Activated T-helper 1 cell treated with anti-CD3 and anti-CD28 coated beads, Interleukin-12 subunit alpha, Interleukin-12 subunit beta, Interleukin-2, Interleukin-4 antibody, amounts not matched to agents 30 ng/mL and 10 ng/mL and 1 ng/mL, durations not matched to agents 14 hours and 24 hours and 36 hours (primary cell): ENCODE results near the gene IL13. TPM values are rescaled to one million over a fixed set of nuclear protein-coding genes. Genes with fewer than 3 reads are reported as not detected.

Experiments used
- DNase-seq: peaks from one replicate; pipeline ENCODE4 v3.0.0; 2021; ENCODE audit warnings: low spot score
- H3K27ac Mint-ChIP-seq: one replicate; pipeline ENCODE4 v1.8.0; 2021; ENCODE audit warnings: mild to moderate bottlenecking, mixed read lengths
- H3K27me3 Mint-ChIP-seq: one replicate; pipeline ENCODE4 v1.8.0; 2022; ENCODE audit warnings: mild to moderate bottlenecking, moderate library complexity, mixed read lengths; ENCODE audit not compliant: insufficient read depth
- H3K36me3 Mint-ChIP-seq: one replicate; pipeline ENCODE4 v1.8.0; 2021; ENCODE audit warnings: low read depth, mixed read lengths
- H3K4me1 Mint-ChIP-seq: one replicate; pipeline ENCODE4 v1.8.0; 2021; ENCODE audit warnings: low read depth, mixed read lengths
- H3K4me3 Mint-ChIP-seq: one replicate; pipeline ENCODE4 v1.8.0; 2021; ENCODE audit warnings: mild to moderate bottlenecking, moderate library complexity, mixed read lengths
- H3K9me3 Mint-ChIP-seq: one replicate; pipeline ENCODE4 v1.8.0; 2021; ENCODE audit warnings: mixed read lengths
- intact Hi-C: fragments of 100-400 bp; cut with micrococcal nuclease; formaldehyde crosslinking; loops from one replicate; pipeline ENCODE4 v1.15.1; 2024
- total RNA-seq: library from RNA; stranded (reverse); gene quantifications from 2 replicates; pipeline ENCODE4 v1.2.3, GENCODE V29; 2022

The IL13 gene
- total RNA-seq, 1 donor from 2014 or later, result 308 TPM

GRCh38 chr5:132641241-132641723 lies 16.7 kb upstream of the IL13 start:
- peaks cover 64% of the 10 kb centered on the region for H3K36me3 Mint-ChIP-seq
- no peaks in the 10 kb centered on the region for H3K9me3 Mint-ChIP-seq
- peak overlapping the region; percentile 32 for H3K4me3 Mint-ChIP-seq
- intact Hi-C loops, result loop anchor here (1.0 to 2.0 kb wide), 9 partner anchors 11 to 116 kb away; partner anchors contain the start of genes IL13 and RAD50
- peak overlapping the region; percentile 86 for H3K27ac Mint-ChIP-seq
- H3K4me1 Mint-ChIP-seq, result peaks cover 68% of the 10 kb centered on the region
- no peak for DNase-seq
- H3K27me3 Mint-ChIP-seq, result no peaks in the 10 kb centered on the region

- no peaks in the 10 kb centered on the region for H3K9me3 Mint-ChIP-seq
- H3K4me3 Mint-ChIP-seq, result peak overlapping the region; percentile 11
- intact Hi-C loops, result loop anchor here (1.0 to 2.0 kb wide), 9 partner anchors 10 to 117 kb away; partner anchors contain the start of genes IL13 and RAD50
- DNase-seq, result no peak
- no peaks in the 10 kb centered on the region for H3K27me3 Mint-ChIP-seq
- H3K4me1 Mint-ChIP-seq, result peaks cover 68% of the 10 kb centered on the region
- H3K36me3 Mint-ChIP-seq, result peaks cover 65% of the 10 kb centered on the region
- H3K27ac Mint-ChIP-seq, result peak overlapping the region; percentile 86
Observed at GRCh38 chr5:132641841-132642240, 16.1 kb upstream of the IL13 start.

- Mint-ChIP-seq H3K36me3 (peaks cover 58% of the 10 kb centered on the region), H3K9me3 (peaks cover 12% of the 10 kb centered on the region), H3K27me3 (no peaks in the 10 kb centered on the region), H3K4me3 (no peak overlapping the region), H3K27ac (no peak overlapping the region), H3K4me1 (peaks cover 56% of the 10 kb centered on the region)
- DNase-seq, result no peak
- intact Hi-C loops, result no loop called here
Observed at GRCh38 chr5:132644177-132644576, 13.8 kb upstream of the IL13 start.

DNA sequence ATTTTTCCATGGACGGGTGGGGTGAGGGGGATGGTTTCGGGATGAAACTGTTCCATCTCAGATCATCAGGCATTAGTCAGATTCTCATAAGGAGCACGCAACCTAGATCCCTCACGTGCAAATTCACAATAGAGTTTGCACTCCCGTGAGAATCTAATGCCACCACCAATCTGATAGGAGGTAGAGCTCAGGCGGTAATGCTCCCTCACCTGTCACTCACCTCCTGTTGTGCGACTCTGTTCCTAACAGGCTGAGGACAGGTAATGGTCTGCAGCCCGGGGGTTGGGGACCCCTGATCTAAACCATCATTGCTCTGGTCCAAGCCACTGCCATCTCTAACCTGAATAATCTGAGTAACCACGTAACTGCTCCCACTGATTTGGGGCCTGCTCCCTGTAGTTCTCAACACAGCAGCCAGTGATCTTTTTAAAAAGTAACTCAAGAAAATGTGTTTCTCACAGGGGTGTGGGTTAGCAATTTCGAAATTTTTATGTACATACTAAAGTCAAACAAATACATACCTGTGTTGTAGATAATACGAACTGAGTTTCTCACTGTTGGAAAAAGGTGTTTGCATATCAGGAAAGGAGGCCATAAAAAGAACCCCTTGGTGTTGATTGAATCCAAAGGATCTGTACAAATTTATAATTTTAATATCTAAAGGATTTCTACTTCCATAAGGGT lies 11.2 kb upstream of the IL13 start:
- intact Hi-C loops, result no loop called here
- Mint-ChIP-seq H3K36me3 (peaks cover 43% of the 10 kb centered on the region), H3K27me3 (no peaks in the 10 kb centered on the region), H3K4me1 (peaks cover 31% of the 10 kb centered on the region), H3K4me3 (no peak overlapping the region), H3K9me3 (peaks cover 19% of the 10 kb centered on the region), H3K27ac (no peak overlapping the region)
- no peak for DNase-seq

- DNase-seq, result no peak
- intact Hi-C loops, result no loop called here
- Mint-ChIP-seq H3K27ac (no peak overlapping the region), H3K27me3 (no peaks in the 10 kb centered on the region), H3K4me3 (no peak overlapping the region), H3K36me3 (peaks cover 39% of the 10 kb centered on the region), H3K9me3 (peaks cover 24% of the 10 kb centered on the region), H3K4me1 (peaks cover 28% of the 10 kb centered on the region)
Observed at GRCh38 chr5:132647473-132647872, 10.5 kb upstream of the IL13 start.

DNA sequence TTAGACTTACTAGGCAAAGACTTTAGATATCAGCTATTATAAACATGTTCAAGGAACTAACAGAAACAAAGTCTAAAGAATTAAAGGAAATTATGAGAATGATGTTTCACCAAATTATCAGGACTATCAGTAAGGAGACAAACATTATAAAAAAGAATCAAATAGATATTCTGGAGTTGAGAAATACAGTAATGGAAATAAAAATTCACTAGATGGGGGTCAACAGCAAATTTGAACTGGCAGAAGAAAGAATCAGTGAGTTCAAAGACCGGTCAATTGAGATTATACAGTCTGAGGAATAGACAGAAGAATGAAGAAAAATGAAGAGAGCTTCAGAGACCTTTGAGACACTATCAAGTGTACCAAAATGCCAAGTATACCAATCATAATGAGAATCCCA lies 9.6 kb upstream of the IL13 start:
- peak overlapping the region; percentile 0 for H3K27ac Mint-ChIP-seq
- H3K36me3 Mint-ChIP-seq, result peaks cover 30% of the 10 kb centered on the region
- no peak for DNase-seq
- H3K4me1 Mint-ChIP-seq, result peaks cover 21% of the 10 kb centered on the region
- peaks cover under 1% of the 10 kb centered on the region for H3K27me3 Mint-ChIP-seq
- H3K4me3 Mint-ChIP-seq, result no peak overlapping the region
- intact Hi-C loops, result no loop called here
- peaks cover 24% of the 10 kb centered on the region for H3K9me3 Mint-ChIP-seq

DNA sequence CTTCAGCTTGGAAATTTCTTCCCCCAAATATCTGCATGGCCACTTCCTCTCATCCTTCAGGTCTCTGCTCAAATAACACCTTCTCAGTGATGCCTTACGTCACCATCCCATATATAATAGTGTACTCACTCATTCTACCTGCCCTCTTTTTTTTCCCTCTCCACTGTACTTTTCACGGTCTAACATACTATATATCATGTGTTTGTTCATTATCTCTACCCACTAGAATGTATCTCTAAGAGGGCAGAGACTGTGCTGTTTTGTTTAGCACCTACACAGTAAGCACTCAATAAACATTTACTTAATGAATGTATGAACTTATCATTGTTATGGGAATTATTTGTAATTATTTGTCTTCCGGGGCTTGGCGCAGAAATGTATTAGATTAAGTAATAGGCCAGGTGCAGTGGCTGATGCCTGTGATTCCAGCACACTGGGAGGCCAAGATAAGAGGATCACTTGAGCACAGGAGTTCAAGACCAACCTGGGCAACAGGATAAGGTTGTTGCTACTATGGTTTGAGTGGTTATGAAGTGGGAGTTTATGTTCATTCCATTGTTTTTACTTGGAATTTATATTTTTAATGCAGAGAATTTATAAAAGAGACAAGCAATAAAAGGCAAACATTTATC lies 6.0 kb upstream of the IL13 start:
- Mint-ChIP-seq H3K36me3 (peaks cover 12% of the 10 kb centered on the region), H3K9me3 (peaks cover 24% of the 10 kb centered on the region), H3K27ac (no peak overlapping the region), H3K27me3 (peaks cover 18% of the 10 kb centered on the region), H3K4me3 (no peak overlapping the region), H3K4me1 (peaks cover 37% of the 10 kb centered on the region)
- intact Hi-C loops, result loop anchor here (1.0 kb wide), 1 partner anchor 11 kb away; no protein-coding TSS in a partner anchor
- no peak for DNase-seq

DNA sequence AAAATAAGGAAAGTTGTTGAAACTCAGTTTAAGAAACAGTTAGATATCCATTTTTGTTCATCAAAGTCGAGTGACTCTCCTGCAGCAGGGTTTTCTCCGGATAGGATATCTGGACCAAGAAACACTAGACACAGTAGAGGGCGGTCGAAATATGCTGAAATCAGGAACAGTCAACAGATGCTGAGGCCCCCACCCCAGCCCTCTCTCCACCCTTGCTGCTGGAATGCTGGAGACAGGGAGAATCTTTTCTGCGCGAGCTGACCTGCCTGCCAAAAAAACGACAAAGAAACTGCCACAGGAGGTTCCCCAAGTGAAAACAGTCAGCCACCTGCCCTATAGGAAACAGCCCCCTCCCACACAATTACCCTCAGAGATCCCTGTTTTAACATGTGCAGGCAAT lies 4.3 kb upstream of the IL13 start:
- H3K27ac Mint-ChIP-seq, result no peak overlapping the region
- H3K9me3 Mint-ChIP-seq, result peaks cover 14% of the 10 kb centered on the region
- peaks cover 19% of the 10 kb centered on the region for H3K27me3 Mint-ChIP-seq
- H3K4me3 Mint-ChIP-seq, result peak overlapping the region; percentile 21
- peaks cover 47% of the 10 kb centered on the region for H3K4me1 Mint-ChIP-seq
- no peak for DNase-seq
- intact Hi-C loops, result no loop called here
- peaks cover 4% of the 10 kb centered on the region for H3K36me3 Mint-ChIP-seq

GRCh38 chr5:132655821-132656773 lies 1.9 kb upstream of the IL13 start:
- peak overlapping the region; percentile 87 for H3K27ac Mint-ChIP-seq

GRCh38 chr5:132656774-132657355 lies 1.1 kb upstream of the IL13 start:
- H3K27me3 Mint-ChIP-seq, result peaks cover 19% of the 10 kb centered on the region
- peaks cover 4% of the 10 kb centered on the region for H3K9me3 Mint-ChIP-seq
- peaks cover 77% of the 10 kb centered on the region for H3K4me1 Mint-ChIP-seq
- peak overlapping the region; percentile 76 for H3K4me3 Mint-ChIP-seq
- peak overlapping the region; percentile 87 for H3K27ac Mint-ChIP-seq
- peaks cover under 1% of the 10 kb centered on the region for H3K36me3 Mint-ChIP-seq
- intact Hi-C loops, result loop anchor here (5.0 kb wide), 1 partner anchor 130 kb away; no protein-coding TSS in a partner anchor
- DNase-seq, result no peak

More at GRCh38 chr5:132655821-132656773, 1.9 kb upstream of the IL13 start:
- peak overlapping the region; percentile 76 for H3K4me3 Mint-ChIP-seq
- peaks cover 71% of the 10 kb centered on the region for H3K4me1 Mint-ChIP-seq
- no peak for DNase-seq
- H3K27me3 Mint-ChIP-seq, result peaks cover 19% of the 10 kb centered on the region
- H3K36me3 Mint-ChIP-seq, result peaks cover 2% of the 10 kb centered on the region
- intact Hi-C loops, result loop anchor here (5.0 kb wide), 1 partner anchor 129 kb away; no protein-coding TSS in a partner anchor
- H3K9me3 Mint-ChIP-seq, result peaks cover 5% of the 10 kb centered on the region

DNA sequence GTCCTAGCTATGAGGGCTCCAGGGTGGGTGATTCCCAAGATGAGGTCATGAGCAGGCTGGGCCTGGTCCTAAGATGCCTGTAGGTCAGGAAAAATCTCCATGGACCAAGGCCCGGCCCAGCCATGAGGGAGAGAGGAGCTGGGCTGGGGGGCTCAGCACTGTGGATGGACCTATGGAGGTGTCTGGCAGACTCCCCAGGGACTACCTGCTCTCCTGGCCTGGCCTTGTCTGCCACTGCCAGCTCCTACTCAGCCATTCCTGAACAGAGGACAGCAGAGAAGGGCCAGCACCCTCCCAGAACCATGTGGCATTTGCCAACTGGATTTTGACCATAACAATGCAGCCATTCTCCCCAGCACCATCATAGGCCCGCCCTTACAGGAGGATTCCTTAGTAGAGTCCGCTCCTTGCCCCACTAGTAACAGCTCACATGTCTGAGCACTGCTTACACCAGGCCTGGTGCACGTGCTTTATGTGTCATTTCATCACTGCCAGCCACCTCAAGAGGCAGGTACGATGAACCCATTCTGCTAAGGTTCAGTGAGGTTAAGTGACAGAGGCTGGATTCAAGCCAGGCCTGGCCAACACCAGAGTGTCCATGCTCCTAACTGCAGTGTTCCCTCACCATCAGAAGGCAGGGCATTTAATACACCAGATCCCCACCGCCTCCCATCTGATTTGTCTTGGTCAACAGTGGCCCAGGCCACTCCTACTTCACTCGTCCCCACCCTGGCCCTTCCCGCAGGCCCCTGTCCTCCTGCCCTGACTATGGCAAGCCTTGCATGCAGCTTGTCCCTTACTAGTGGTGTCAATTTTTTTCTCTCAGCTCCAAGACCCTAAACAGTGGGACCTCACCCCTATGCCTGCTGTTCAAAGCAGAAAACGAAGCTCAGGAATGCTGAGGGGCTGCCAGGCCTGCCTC lies 669 bp downstream of the IL13 start:
- peak overlapping the region; percentile 87 for H3K27ac Mint-ChIP-seq
- H3K4me1 Mint-ChIP-seq, result peaks cover 87% of the 10 kb centered on the region

More for the DNA sequence above, 669 bp downstream of the IL13 start:
- intact Hi-C loops, result loop anchor here (1.0 to 5.0 kb wide), 3 partner anchors 17 to 131 kb away; no protein-coding TSS in a partner anchor
- peak overlapping the region; percentile 76 for H3K4me3 Mint-ChIP-seq
- H3K9me3 Mint-ChIP-seq, result no peaks in the 10 kb centered on the region
- no peak for DNase-seq
- no peaks in the 10 kb centered on the region for H3K36me3 Mint-ChIP-seq
- peaks cover 15% of the 10 kb centered on the region for H3K27me3 Mint-ChIP-seq
